Neural cell (in vitro differentiated cells): ENCODE data around the gene IPO7. TPM values are rescaled to one million over a fixed set of nuclear protein-coding genes. Genes with fewer than 3 reads are reported as not detected.

Experiments
- H2AFZ ChIP-seq: fragments of 200-600, 300-800 bp; sonication (generic), shearing (Covaris generic); 2 replicates; pipeline ENCODE4 v1.6.0; 2014; ENCODE audit warnings: low read depth, mild to moderate bottlenecking, antibody characterized with exemption, low read length, moderate library complexity
- H3F3A ChIP-seq: fragments of 200-600 bp; shearing (Covaris generic); 2 replicates; pipeline ENCODE4 v1.6.1; 2016; ENCODE audit warnings: mild to moderate bottlenecking, moderate library complexity, mixed read lengths, antibody characterized with exemption, low read length; ENCODE audit not compliant: insufficient read depth, poor library complexity, severe bottlenecking
- H3K27ac ChIP-seq: fragments of 200-600, 300-800 bp; sonication (generic), shearing (Covaris generic); 2 replicates; pipeline ENCODE4 v1.5.1; 2014; ENCODE audit warnings: mild to moderate bottlenecking, low read length, moderate library complexity
- H3K27me3 ChIP-seq: fragments of 300-800, 200-600 bp; sonication (generic), shearing (Covaris generic); 2 replicates; pipeline ENCODE4 v1.6.0; 2014; ENCODE audit warnings: mild to moderate bottlenecking, low read depth, low read length, moderate library complexity; ENCODE audit not compliant: insufficient read depth
- H3K36me3 ChIP-seq: fragments of 300-800, 200-600 bp; sonication (generic), shearing (Covaris generic); 2 replicates; pipeline ENCODE4 v1.5.1; 2014; ENCODE audit warnings: mild to moderate bottlenecking, antibody characterized with exemption, low read length, moderate library complexity; ENCODE audit not compliant: insufficient read depth
- H3K4me2 ChIP-seq: fragments of 300-800, 200-600 bp; sonication (generic), shearing (Covaris generic); 2 replicates; pipeline ENCODE4 v1.6.0; 2014; ENCODE audit warnings: mild to moderate bottlenecking, low read length
- H3K4me3 ChIP-seq: fragments of 300-800, 200-600 bp; sonication (generic), shearing (Covaris generic); 2 replicates; pipeline ENCODE4 v1.5.1; 2014; ENCODE audit warnings: mild to moderate bottlenecking, low read length, moderate library complexity
- H3K79me2 ChIP-seq: fragments of 200-600 bp; shearing (Covaris generic); replicated peaks from 2 replicates; pipeline ENCODE4 v1.6.0; 2014; ENCODE audit warnings: mild to moderate bottlenecking, low read length, moderate library complexity; ENCODE audit not compliant: insufficient read depth
- H3K9ac ChIP-seq: fragments of 300-800, 200-600 bp; sonication (generic), shearing (Covaris generic); 2 replicates; pipeline ENCODE4 v1.6.1; 2016; ENCODE audit warnings: mild to moderate bottlenecking, low read length, mixed read lengths
- H3K9me2 ChIP-seq: fragments of 200-600 bp; shearing (Covaris generic); 2 replicates; pipeline ENCODE4 v1.6.1; 2016; ENCODE audit warnings: mild to moderate bottlenecking, low read length, mixed read lengths; ENCODE audit not compliant: insufficient read depth
- H3K9me3 ChIP-seq: fragments of 200-600, 300-800 bp; sonication (generic), shearing (Covaris generic); 2 replicates; pipeline ENCODE4 v1.6.1; 2016; ENCODE audit warnings: mild to moderate bottlenecking, mixed run types, low read length, moderate library complexity, mixed read lengths
- H4K20me1 ChIP-seq: fragments of 200-600 bp; shearing (Covaris generic); 2 replicates; pipeline ENCODE4 v1.6.1; 2016; ENCODE audit warnings: mild to moderate bottlenecking, mixed run types; ENCODE audit not compliant: insufficient read depth
- EP300 ChIP-seq: fragments of 450-650 bp; conservative IDR thresholded peaks from 2 replicates; pipeline ENCODE4 v1.6.1; 2014; ENCODE audit warnings: antibody characterized with exemption, mild to moderate bottlenecking, moderate library complexity; ENCODE audit not compliant: poor library complexity, severe bottlenecking
- EZH2 ChIP-seq: fragments of 200-600, 300-800 bp; shearing (Covaris generic), sonication (generic); IDR thresholded peaks from 2 replicates; pipeline ENCODE4 v1.6.1; 2014; ENCODE audit warnings: antibody characterized with exemption, low read length, borderline replicate concordance, mild to moderate bottlenecking; ENCODE audit not compliant: insufficient read depth, poor library complexity, severe bottlenecking
- MXI1 ChIP-seq: fragments of 450-650 bp; conservative IDR thresholded peaks from 2 replicates; pipeline ENCODE4 v1.6.1; 2014; ENCODE audit warnings: antibody characterized with exemption, mild to moderate bottlenecking; ENCODE audit not compliant: poor library complexity, severe bottlenecking
- POLR2AphosphoS5 ChIP-seq: IDR thresholded peaks from 2 replicates; pipeline ENCODE4 v1.6.1; 2012
- RAD21 ChIP-seq: fragments of 450-650 bp; conservative IDR thresholded peaks from 2 replicates; pipeline ENCODE4 v1.6.1; 2014; ENCODE audit warnings: antibody characterized with exemption, mild to moderate bottlenecking, moderate library complexity
- REST ChIP-seq: IDR thresholded peaks from 2 replicates; pipeline ENCODE4 v1.6.1; 2012; ENCODE audit warnings: borderline replicate concordance
- SMC3 ChIP-seq: fragments of 450-650 bp; conservative IDR thresholded peaks from 2 replicates; pipeline ENCODE4 v1.6.1; 2014; ENCODE audit warnings: antibody characterized with exemption, mild to moderate bottlenecking, moderate library complexity; ENCODE audit not compliant: poor library complexity
- TAF1 ChIP-seq: IDR thresholded peaks from 2 replicates; pipeline ENCODE4 v1.6.1; 2012; ENCODE audit warnings: low read depth
- polyA plus RNA-seq: library from polyadenylated mRNA; depleted of rRNA; stranded (reverse); fragments of >200 nt; gene quantifications from 2 replicates; pipeline ENCODE4 v1.2.3, GENCODE V29; 2014
- TF ChIP-seq, protein P1 (sequence below): fragments of 450-650 bp; IDR thresholded peaks from 2 replicates; pipeline ENCODE4 v1.5.1; 2014; ENCODE audit warnings: antibody characterized with exemption, mild to moderate bottlenecking, moderate library complexity; ENCODE audit not compliant: poor library complexity, severe bottlenecking

The IPO7 gene
- polyA plus RNA-seq, 1 donor from 2014 or later, result 69.2 TPM

- Histone ChIP-seq H2AFZ (no peak overlapping the region), H3F3A (no peaks in the 10 kb centered on the region), H3K79me2 (no peaks in the 10 kb centered on the region), H3K4me2 (no peak overlapping the region), H3K9ac (no peak overlapping the region), H3K27me3 (no peaks in the 10 kb centered on the region), H3K4me3 (no peak overlapping the region), H3K9me3 (no peaks in the 10 kb centered on the region), H3K27ac (no peak overlapping the region), H3K36me3 (peaks cover 3% of the 10 kb centered on the region), H4K20me1 (no peaks in the 10 kb centered on the region), H3K9me2 (no peaks in the 10 kb centered on the region)
- TF ChIP-seq SMC3, result no peak
- no peak for TF ChIP-seq REST
- no peak for TF ChIP-seq TAF1
- TF ChIP-seq POLR2AphosphoS5, result no peak
- no peak for TF ChIP-seq MXI1
- TF ChIP-seq EP300, result no peak
- no peak for TF ChIP-seq EZH2
- TF ChIP-seq, protein P1, sequence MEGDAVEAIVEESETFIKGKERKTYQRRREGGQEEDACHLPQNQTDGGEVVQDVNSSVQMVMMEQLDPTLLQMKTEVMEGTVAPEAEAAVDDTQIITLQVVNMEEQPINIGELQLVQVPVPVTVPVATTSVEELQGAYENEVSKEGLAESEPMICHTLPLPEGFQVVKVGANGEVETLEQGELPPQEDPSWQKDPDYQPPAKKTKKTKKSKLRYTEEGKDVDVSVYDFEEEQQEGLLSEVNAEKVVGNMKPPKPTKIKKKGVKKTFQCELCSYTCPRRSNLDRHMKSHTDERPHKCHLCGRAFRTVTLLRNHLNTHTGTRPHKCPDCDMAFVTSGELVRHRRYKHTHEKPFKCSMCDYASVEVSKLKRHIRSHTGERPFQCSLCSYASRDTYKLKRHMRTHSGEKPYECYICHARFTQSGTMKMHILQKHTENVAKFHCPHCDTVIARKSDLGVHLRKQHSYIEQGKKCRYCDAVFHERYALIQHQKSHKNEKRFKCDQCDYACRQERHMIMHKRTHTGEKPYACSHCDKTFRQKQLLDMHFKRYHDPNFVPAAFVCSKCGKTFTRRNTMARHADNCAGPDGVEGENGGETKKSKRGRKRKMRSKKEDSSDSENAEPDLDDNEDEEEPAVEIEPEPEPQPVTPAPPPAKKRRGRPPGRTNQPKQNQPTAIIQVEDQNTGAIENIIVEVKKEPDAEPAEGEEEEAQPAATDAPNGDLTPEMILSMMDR, result no peak
- TF ChIP-seq RAD21, result no peak
Observed at GRCh38 chr11:9493492-9493891, 109.0 kb downstream of the IPO7 start.

- Histone ChIP-seq H4K20me1 (no peaks in the 10 kb centered on the region), H3K27ac (no peak overlapping the region), H3K27me3 (no peaks in the 10 kb centered on the region), H3K36me3 (peaks cover 5% of the 10 kb centered on the region), H3F3A (no peaks in the 10 kb centered on the region), H3K79me2 (no peaks in the 10 kb centered on the region), H3K4me3 (no peak overlapping the region), H3K9me3 (no peaks in the 10 kb centered on the region), H3K9ac (no peak overlapping the region), H3K9me2 (no peaks in the 10 kb centered on the region), H3K4me2 (no peak overlapping the region), H2AFZ (no peak overlapping the region)
- TF ChIP-seq SMC3 (no peak), TAF1 (no peak), EP300 (no peak), REST (no peak), MXI1 (no peak), EZH2 (no peak), RAD21 (no peak), POLR2AphosphoS5 (no peak)
- TF ChIP-seq, protein P1, result no peak
Observed at GRCh38 chr11:9494316-9494715, 109.9 kb downstream of the IPO7 start.
